SU-DHL-6 (cell line): ENCODE measurements around the gene SEPTIN3.
A peak's percentile ranks its signal among the peaks of the same experiment; 100 is the strongest.
"Not testable (repeated sequence)": the region's sequence is repeated elsewhere in the genome, so short reads cannot be mapped to it uniquely, and the experiment has no call there.

ENCODE experiments used
- H2AFZ ChIP-seq: fragments of 200-600 bp; sonication (generic); 2 replicates; pipeline ENCODE4 v1.6.1; 2014; ENCODE audit warnings: low read depth, mild to moderate bottlenecking, moderate library complexity, mixed read lengths, antibody characterized with exemption, low read length; ENCODE audit not compliant: severe bottlenecking
- H3F3A ChIP-seq: fragments of 200-600 bp; shearing (Covaris generic); 2 replicates; pipeline ENCODE4 v1.6.0; 2016; ENCODE audit warnings: antibody characterized with exemption, mild to moderate bottlenecking; ENCODE audit not compliant: insufficient read depth
- H3K27ac ChIP-seq: fragments of 200-600 bp; sonication (generic); 2 replicates; pipeline ENCODE4 v1.5.1; 2016; ENCODE audit warnings: low read depth, mild to moderate bottlenecking, low read length, moderate library complexity, mixed read lengths
- H3K27me3 ChIP-seq: fragments of 200-600 bp; sonication (generic), shearing (Covaris generic); 2 replicates; pipeline ENCODE4 v1.6.0; 2014; ENCODE audit warnings: mild to moderate bottlenecking, low read length
- H3K36me3 ChIP-seq: fragments of 200-600 bp; sonication (generic); 2 replicates; pipeline ENCODE4 v1.6.1; 2014; ENCODE audit warnings: mild to moderate bottlenecking, low read length, mixed read lengths
- H3K4me2 ChIP-seq: fragments of 300-600, 200-600 bp; shearing (Covaris generic), sonication (generic); 2 replicates; pipeline ENCODE4 v1.6.0; 2014; ENCODE audit warnings: low read length, low read depth, mild to moderate bottlenecking; ENCODE audit not compliant: poor library complexity, severe bottlenecking
- H3K4me3 ChIP-seq: fragments of 200-600 bp; sonication (generic); 2 replicates; pipeline ENCODE4 v1.5.1; 2014; ENCODE audit warnings: antibody characterized with exemption, low read length, mild to moderate bottlenecking, mixed read lengths; ENCODE audit not compliant: insufficient read depth, poor library complexity, severe bottlenecking
- H3K79me2 ChIP-seq: fragments of 200-600 bp; sonication (generic); 2 replicates; pipeline ENCODE4 v1.6.1; 2014; ENCODE audit warnings: mild to moderate bottlenecking, low read length, moderate library complexity; ENCODE audit not compliant: insufficient read depth
- H3K9ac ChIP-seq: fragments of 200-600 bp; sonication (generic); 2 replicates; pipeline ENCODE4 v1.7.0; 2014; ENCODE audit warnings: mild to moderate bottlenecking, low read length
- H3K9me2 ChIP-seq: fragments of 200-600 bp; sonication (generic); replicated peaks from 2 replicates; pipeline ENCODE4 v1.6.1; 2014; ENCODE audit warnings: low read length; ENCODE audit not compliant: insufficient read depth
- H3K9me3 ChIP-seq: fragments of 200-600 bp; sonication (generic); 2 replicates; pipeline ENCODE4 v1.6.1; 2014; ENCODE audit warnings: low read length, mixed read lengths; ENCODE audit not compliant: insufficient read depth
- H4K20me1 ChIP-seq: fragments of 200-600 bp; sonication (generic); 2 replicates; pipeline ENCODE4 v1.6.1; 2014; ENCODE audit warnings: low read depth, mild to moderate bottlenecking, antibody characterized with exemption, low read length, moderate library complexity, mixed read lengths
- CTCF ChIP-seq: fragments of 200-600 bp; sonication (generic); IDR thresholded peaks from one replicate; pipeline ENCODE4 v1.5.1; 2017; ENCODE audit warnings: antibody characterized with exemption, mild to moderate bottlenecking, low read length, moderate library complexity; ENCODE audit not compliant: insufficient read depth, poor library complexity, severe bottlenecking
- EZH2phosphoT487 ChIP-seq: fragments of 200-600 bp; sonication (generic), shearing (Covaris generic); conservative IDR thresholded peaks from 2 replicates; pipeline ENCODE4 v1.6.1; 2018; ENCODE audit warnings: mild to moderate bottlenecking, antibody characterized with exemption, low read length, moderate library complexity, mixed read lengths

Gene SEPTIN3

GRCh38 chr22:41948142-41948541 is 21.1 kb upstream of the SEPTIN3 start:
- Histone ChIP-seq H3K27me3 (no peaks in the 10 kb centered on the region), H2AFZ (no peak overlapping the region), H3F3A (peaks cover 19% of the 10 kb centered on the region), H3K4me2 (peak overlapping the region; percentile 93), H3K9ac (peak overlapping the region; percentile 98), H4K20me1 (no peaks in the 10 kb centered on the region), H3K79me2 (peaks cover 23% of the 10 kb centered on the region), H3K27ac (no peak overlapping the region), H3K4me3 (no peak overlapping the region), H3K9me3 (no peaks in the 10 kb centered on the region), H3K9me2 (no peaks in the 10 kb centered on the region), H3K36me3 (peaks cover 11% of the 10 kb centered on the region)
- TF ChIP-seq EZH2phosphoT487: no peak
- no peak for TF ChIP-seq CTCF

GRCh38 chr22:41948928-41949296 is 20.3 kb upstream of the SEPTIN3 start:
- not testable (repeated sequence) for H3K9me3 ChIP-seq, H2AFZ ChIP-seq, H4K20me1 ChIP-seq, H3K27ac ChIP-seq, H3K9me2 ChIP-seq, H3K4me3 ChIP-seq, H3K27me3 ChIP-seq
- peaks cover 11% of the 10 kb centered on the region for H3F3A ChIP-seq
- 0 out of 2 replicates have a peak overlapping the region, but pooled peaks have one; percentile 9 for H3K9ac ChIP-seq
- H3K4me2 ChIP-seq: peak overlapping the region; percentile 6
- peaks cover 11% of the 10 kb centered on the region for H3K36me3 ChIP-seq
- peaks cover 23% of the 10 kb centered on the region for H3K79me2 ChIP-seq

- Histone ChIP-seq H4K20me1 (no peaks in the 10 kb centered on the region), H3K4me2 (peak overlapping the region; percentile 6), H3F3A (peaks cover 8% of the 10 kb centered on the region), H2AFZ (no peak overlapping the region), H3K9ac (0 out of 2 replicates have a peak overlapping the region, but pooled peaks have one; percentile 9), H3K4me3 (no peak overlapping the region), H3K27ac (no peak overlapping the region), H3K9me3 (no peaks in the 10 kb centered on the region), H3K27me3 (no peaks in the 10 kb centered on the region), H3K9me2 (no peaks in the 10 kb centered on the region), H3K79me2 (peaks cover 21% of the 10 kb centered on the region), H3K36me3 (peaks cover 10% of the 10 kb centered on the region)
- TF ChIP-seq CTCF: no peak
- TF ChIP-seq EZH2phosphoT487: no peak
Observed at GRCh38 chr22:41949297-41949965, 19.8 kb upstream of the SEPTIN3 start.

GRCh38 chr22:41951898-41952474 is 17.3 kb upstream of the SEPTIN3 start, which contains the start of gene SMIM45:
Gene SMIM45, plus strand, starts transcription at chr22:41952150.
- no peaks in the 10 kb centered on the region for H3K9me3 ChIP-seq
- H4K20me1 ChIP-seq: no peaks in the 10 kb centered on the region
- H3K27me3 ChIP-seq: no peaks in the 10 kb centered on the region
- H3K79me2 ChIP-seq: no peaks in the 10 kb centered on the region
- no peak within 1 kb of the TSS for H2AFZ ChIP-seq
- no peak within 1 kb of the TSS for H3K4me3 ChIP-seq
- no peak within 1 kb of the TSS for H3K4me2 ChIP-seq
- no peak within 1 kb of the TSS for H3K27ac ChIP-seq
- no peaks in the 10 kb centered on the region for H3K36me3 ChIP-seq
- H3F3A ChIP-seq: no peaks in the 10 kb centered on the region
- TF ChIP-seq CTCF: no peak
- TF ChIP-seq EZH2phosphoT487: no peak
- H3K9me2 ChIP-seq: no peaks in the 10 kb centered on the region
- H3K9ac ChIP-seq: no peak within 1 kb of the TSS
